BLaER1 (cell line): ENCODE data around the gene AMBP.
A peak's percentile ranks its signal among the peaks of the same experiment; 100 is the strongest.

Experiments used
- H3K27ac ChIP-seq: shearing (Covaris generic); formaldehyde crosslinking; 2 replicates; pipeline ENCODE4 v1.8.1; 2022
- H3K27me3 ChIP-seq: shearing (Covaris generic); formaldehyde crosslinking; 2 replicates; pipeline ENCODE4 v1.8.1; 2022
- H3K36me3 ChIP-seq: shearing (Covaris generic); formaldehyde crosslinking; 2 replicates; pipeline ENCODE4 v1.8.1; 2022
- H3K4me1 ChIP-seq: shearing (Covaris generic); formaldehyde crosslinking; 2 replicates; pipeline ENCODE4 v1.8.1; 2022
- H3K4me2 ChIP-seq: shearing (Covaris generic); formaldehyde crosslinking; 2 replicates; pipeline ENCODE4 v1.8.1; 2022
- H3K4me3 ChIP-seq: shearing (Covaris generic); formaldehyde crosslinking; 2 replicates; pipeline ENCODE4 v1.8.1; 2022
- H3K9ac ChIP-seq: shearing (Covaris generic); formaldehyde crosslinking; 2 replicates; pipeline ENCODE4 v1.8.1; 2022
- H3K9me3 ChIP-seq: shearing (Covaris generic); formaldehyde crosslinking; 2 replicates; pipeline ENCODE4 v1.8.1; 2022
- H4K20me1 ChIP-seq: shearing (Covaris generic); formaldehyde crosslinking; 2 replicates; pipeline ENCODE4 v1.8.1; 2022
- Cebpa-rat ChIP-seq: shearing (Covaris generic); IDR thresholded peaks from 2 replicates; pipeline ENCODE4 v1.8.1; 2022

AMBP gene

GRCh38 chr9:114029311-114030170 is 48.6 kb downstream of the AMBP start:
- H3K27me3 ChIP-seq = no peaks in the 10 kb centered on the region
- H3K4me1 ChIP-seq = peaks cover 78% of the 10 kb centered on the region
- H3K36me3 ChIP-seq = peaks cover 94% of the 10 kb centered on the region
- H3K9me3 ChIP-seq = peaks cover 16% of the 10 kb centered on the region
- no peaks in the 10 kb centered on the region for H4K20me1 ChIP-seq
- H3K4me3 ChIP-seq = no peak overlapping the region
- TF ChIP-seq Cebpa-rat = no peak
- H3K4me2 ChIP-seq = peak overlapping the region; percentile 78
- H3K9ac ChIP-seq = no peak overlapping the region
- peak overlapping the region; percentile 78 for H3K27ac ChIP-seq

DNA sequence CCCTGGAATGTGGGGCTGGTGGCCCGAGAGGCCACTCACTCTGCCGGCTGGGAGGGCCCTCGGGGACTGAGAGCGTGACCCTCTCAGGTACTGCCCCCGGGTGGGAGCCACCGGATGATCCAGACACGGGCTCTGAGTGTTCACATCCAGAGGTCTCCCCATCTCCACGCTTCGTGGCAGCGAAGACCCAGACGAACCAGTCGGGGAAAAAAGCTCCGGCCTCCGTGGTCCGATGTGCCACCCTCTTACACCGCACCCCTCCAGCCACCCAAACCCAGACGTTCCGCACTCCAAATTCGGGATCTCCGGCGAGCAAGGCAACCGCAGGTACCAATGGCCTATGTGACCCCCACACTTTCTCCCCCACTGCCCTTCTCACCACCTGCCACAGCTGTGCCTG is 49.5 kb downstream of the AMBP start:
- H3K36me3 ChIP-seq = peaks cover 94% of the 10 kb centered on the region
- no peaks in the 10 kb centered on the region for H3K27me3 ChIP-seq
- no peak overlapping the region for H3K4me3 ChIP-seq
- peaks cover 24% of the 10 kb centered on the region for H3K9me3 ChIP-seq
- H3K27ac ChIP-seq = peak overlapping the region; percentile 78; the same call in 1 of the 2 replicates
- H3K4me1 ChIP-seq = peaks cover 69% of the 10 kb centered on the region
- H3K9ac ChIP-seq = 0 out of 2 replicates have a peak overlapping the region, but pooled peaks have one; percentile 21
- H4K20me1 ChIP-seq = no peaks in the 10 kb centered on the region
- H3K4me2 ChIP-seq = peak overlapping the region; percentile 78
- no peak for TF ChIP-seq Cebpa-rat

GRCh38 chr9:114027863-114028465 is 50.1 kb downstream of the AMBP start:
- Histone ChIP-seq H3K4me3 (no peak overlapping the region), H3K4me1 (peaks cover 67% of the 10 kb centered on the region), H3K4me2 (peak overlapping the region; percentile 78), H3K9ac (peak overlapping the region; percentile 46), H3K27me3 (no peaks in the 10 kb centered on the region), H3K36me3 (peaks cover 91% of the 10 kb centered on the region), H4K20me1 (no peaks in the 10 kb centered on the region), H3K9me3 (peaks cover 26% of the 10 kb centered on the region), H3K27ac (peak overlapping the region; percentile 78)
- no peak for TF ChIP-seq Cebpa-rat

DNA sequence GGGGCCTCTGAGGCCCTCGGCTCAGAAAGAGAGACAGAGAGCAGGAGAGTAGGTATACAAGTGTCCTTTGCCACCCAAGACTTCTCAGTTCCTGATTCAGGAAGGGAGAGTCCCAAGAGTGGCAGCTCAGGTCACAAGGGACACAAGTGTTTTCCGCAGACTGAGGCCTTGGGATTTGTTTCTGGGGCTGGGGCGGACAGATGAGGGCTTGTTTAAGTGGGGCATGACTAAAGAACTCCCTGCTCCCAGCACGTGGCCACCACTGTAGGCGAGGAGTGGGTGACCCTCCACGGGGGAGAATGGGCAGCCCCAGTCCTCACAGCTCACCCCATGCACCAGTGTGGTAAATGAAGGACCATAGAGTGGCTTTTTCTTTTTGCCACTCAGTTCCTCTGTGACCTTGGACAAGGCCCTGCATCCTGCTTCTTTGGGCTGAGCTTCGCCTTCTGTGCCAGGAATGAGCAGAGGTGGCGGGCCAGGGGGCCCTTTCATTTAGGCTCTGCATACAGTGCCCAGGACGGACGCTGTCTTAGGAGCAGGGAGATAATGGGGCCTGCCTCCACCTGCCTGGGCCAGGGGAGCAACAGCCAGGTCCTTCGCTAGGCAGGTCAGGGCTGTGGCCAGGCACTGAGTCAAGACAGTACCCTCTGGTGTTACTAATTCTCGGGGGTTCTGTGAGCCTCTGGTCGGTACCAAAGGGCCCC is 50.8 kb downstream of the AMBP start:
- peak overlapping the region; percentile 46 for H3K9ac ChIP-seq
- H3K27ac ChIP-seq = peak overlapping the region; percentile 78
- H3K4me2 ChIP-seq = peak overlapping the region; percentile 78
- no peak overlapping the region for H3K4me3 ChIP-seq
- peaks cover 61% of the 10 kb centered on the region for H3K4me1 ChIP-seq
- no peaks in the 10 kb centered on the region for H3K27me3 ChIP-seq
- peaks cover 33% of the 10 kb centered on the region for H3K9me3 ChIP-seq
- peaks cover 90% of the 10 kb centered on the region for H3K36me3 ChIP-seq
- TF ChIP-seq Cebpa-rat = no peak
- H4K20me1 ChIP-seq = no peaks in the 10 kb centered on the region

- Histone ChIP-seq H3K36me3 (peaks cover 90% of the 10 kb centered on the region), H3K4me2 (peak overlapping the region; percentile 78), H3K27me3 (no peaks in the 10 kb centered on the region), H4K20me1 (no peaks in the 10 kb centered on the region), H3K27ac (peak overlapping the region; percentile 78), H3K4me1 (peaks cover 51% of the 10 kb centered on the region), H3K9me3 (peaks cover 43% of the 10 kb centered on the region), H3K4me3 (no peak overlapping the region), H3K9ac (no peak overlapping the region; the same call in 1 of the 2 replicates)
- no peak for TF ChIP-seq Cebpa-rat
Observed at GRCh38 chr9:114026335-114026734, 51.8 kb downstream of the AMBP start.

- H3K4me1 ChIP-seq = peaks cover 49% of the 10 kb centered on the region
- H4K20me1 ChIP-seq = no peaks in the 10 kb centered on the region
- H3K4me2 ChIP-seq = no peak overlapping the region
- no peak overlapping the region for H3K9ac ChIP-seq
- H3K27ac ChIP-seq = peak overlapping the region; percentile 78; the same call in 1 of the 2 replicates
- no peak for TF ChIP-seq Cebpa-rat
- H3K9me3 ChIP-seq = peaks cover 45% of the 10 kb centered on the region
- H3K36me3 ChIP-seq = peaks cover 88% of the 10 kb centered on the region
- H3K4me3 ChIP-seq = no peak overlapping the region
- no peaks in the 10 kb centered on the region for H3K27me3 ChIP-seq
Observed at GRCh38 chr9:114025760-114026159, 52.3 kb downstream of the AMBP start.

- Histone ChIP-seq H3K4me2 (no peak overlapping the region), H3K36me3 (peaks cover 83% of the 10 kb centered on the region), H3K9ac (no peak overlapping the region), H3K9me3 (peaks cover 45% of the 10 kb centered on the region), H3K4me1 (peaks cover 46% of the 10 kb centered on the region), H4K20me1 (no peaks in the 10 kb centered on the region), H3K27ac (no peak overlapping the region), H3K27me3 (no peaks in the 10 kb centered on the region), H3K4me3 (no peak overlapping the region)
- TF ChIP-seq Cebpa-rat = no peak
Observed at GRCh38 chr9:114025196-114025753, 52.8 kb downstream of the AMBP start.

DNA sequence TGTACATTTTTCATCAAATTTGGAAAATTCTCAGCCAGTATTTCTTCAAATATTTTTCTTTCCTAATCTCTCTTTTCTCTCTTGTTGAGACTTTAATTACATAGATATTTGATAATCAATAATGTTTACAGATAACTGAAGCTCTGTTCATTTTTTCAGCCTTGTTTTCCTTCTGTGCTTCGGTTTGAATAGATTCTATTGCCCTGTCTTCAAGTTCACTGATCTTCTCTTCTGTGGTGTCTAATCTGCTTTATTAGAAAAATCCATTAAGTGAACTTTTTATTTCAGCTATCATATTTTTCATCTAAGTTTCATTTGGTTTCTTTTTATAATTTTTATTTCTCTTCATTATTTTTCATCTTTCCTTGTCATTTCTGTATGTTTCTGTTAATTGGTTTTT is 54.1 kb downstream of the AMBP start:
- Histone ChIP-seq H3K27me3 (no peaks in the 10 kb centered on the region), H3K4me2 (no peak overlapping the region), H3K36me3 (peaks cover 81% of the 10 kb centered on the region), H3K9ac (no peak overlapping the region), H3K27ac (no peak overlapping the region), H4K20me1 (no peaks in the 10 kb centered on the region), H3K9me3 (peaks cover 45% of the 10 kb centered on the region), H3K4me1 (peaks cover 33% of the 10 kb centered on the region), H3K4me3 (no peak overlapping the region)
- no peak for TF ChIP-seq Cebpa-rat

DNA sequence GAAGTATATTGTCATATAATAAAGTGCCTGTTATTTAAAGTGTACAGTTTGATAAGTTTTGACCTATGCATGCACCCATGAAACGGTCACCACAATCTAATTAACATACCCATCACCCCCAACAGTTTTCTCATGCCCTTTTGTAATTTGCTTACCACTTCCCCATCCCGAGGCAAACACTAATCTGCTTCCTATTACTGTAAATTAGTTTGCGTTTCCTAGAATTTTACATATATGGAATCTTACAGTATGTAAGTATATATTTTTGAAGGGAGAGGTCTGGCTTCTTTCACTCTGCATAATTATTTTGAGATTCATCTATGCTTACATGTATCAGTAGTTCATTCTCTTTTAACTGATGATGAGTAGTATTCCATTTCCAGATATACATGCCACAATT is 56.5 kb downstream of the AMBP start:
- H3K4me2 ChIP-seq = no peak overlapping the region
- H3K9me3 ChIP-seq = peaks cover 47% of the 10 kb centered on the region
- H3K36me3 ChIP-seq = peaks cover 86% of the 10 kb centered on the region
- no peaks in the 10 kb centered on the region for H4K20me1 ChIP-seq
- no peak for TF ChIP-seq Cebpa-rat
- H3K27ac ChIP-seq = no peak overlapping the region
- no peak overlapping the region for H3K9ac ChIP-seq
- H3K4me3 ChIP-seq = no peak overlapping the region
- H3K27me3 ChIP-seq = no peaks in the 10 kb centered on the region
- peaks cover 9% of the 10 kb centered on the region for H3K4me1 ChIP-seq
